K562 (cell line): ENCODE measurements around the gene CNGB1.

Experiments used
- GABPA ChIP-seq: fragments of 200-800 bp; sonication (Bioruptor generic); conservative IDR thresholded peaks from 2 replicates; pipeline ENCODE4 v1.6.1; 2016; ENCODE audit warnings: low read depth, missing genetic modification characterization, missing compliant biosample characterization
- ZKSCAN1 ChIP-seq: fragments of 150-350 bp; IDR thresholded peaks from 2 replicates; pipeline ENCODE4 v1.6.1; 2016; ENCODE audit warnings: low read depth, low read length
- ZNF561 ChIP-seq: fragments of 450-650 bp; formaldehyde crosslinking; conservative IDR thresholded peaks from 2 replicates; pipeline ENCODE4 v1.4.0; 2020; ENCODE audit warnings: mild to moderate bottlenecking, moderate library complexity

- TF ChIP-seq ZNF561 (CRISPR knock-in tag): no peak
- TF ChIP-seq ZKSCAN1: no peak
- TF ChIP-seq GABPA: no peak
Observed at GRCh38 chr16:57945740-57946138, 25.2 kb downstream of the CNGB1 start.
